SK-N-SH (cell line): Measurements from ENCODE around the gene MUC13. TPM values are rescaled to one million over a fixed set of nuclear protein-coding genes. Genes with fewer than 3 reads are reported as not detected.

ENCODE experiments used
- CTCF ChIA-PET: fragments of 300-600, 350-600 bp; formaldehyde crosslinking; extraction: SDS; loops from one replicate; lab custom pipeline; 2021; lab: Yijun Ruan, JAX
- POLR2A ChIA-PET: fragments of 350-600 bp; sonication (Branson Sonifier 250); formaldehyde crosslinking; extraction: SDS; loops from one replicate; lab custom pipeline; 2020; ENCODE audit warnings: antibody characterized with exemption, inconsistent platforms; lab: Yijun Ruan, JAX
- DNase-seq: peaks from one replicate; pipeline ENCODE4 v3.0.0; 2012
- H2AFZ ChIP-seq: fragments of 200-600 bp; sonication (generic); 2 replicates; pipeline ENCODE4 v1.8.1; 2016; ENCODE audit warnings: antibody characterized with exemption, mild to moderate bottlenecking, low read depth
- H3F3A ChIP-seq: fragments of 200-600 bp; sonication (generic); replicated peaks from 2 replicates; pipeline ENCODE3; 2016; ENCODE audit warnings: antibody characterized with exemption, mild to moderate bottlenecking; ENCODE audit not compliant: insufficient read depth
- H3K27ac ChIP-seq, 2 experiments: fragments of 200-500 bp in 1 of 2; fragments of 200-600 bp in 1 of 2; sonication (Bioruptor generic) in 1 of 2; sonication (generic), shearing (Covaris generic) in 1 of 2; 2 replicates each; pipeline versions ENCODE4 v1.5.1 to v1.6.1; 2014 to 2016; ENCODE audit warnings: low read depth in 2 of 2, inconsistent platforms in 1 of 2, low read length in 1 of 2, mild to moderate bottlenecking in 1 of 2, mixed read lengths in 1 of 2
- H3K27me3 ChIP-seq: fragments of 200-600 bp; sonication (generic), shearing (Covaris generic); 2 replicates; pipeline ENCODE4 v1.6.1; 2016; ENCODE audit warnings: mixed run types; ENCODE audit not compliant: insufficient read depth
- H3K36me3 ChIP-seq, 2 experiments: fragments of 200-500 bp in 1 of 2; fragments of 200-600 bp in 1 of 2; sonication (Bioruptor generic) in 1 of 2; sonication (generic) in 1 of 2; replicated peaks in 1 of 2; 2 replicates each; pipeline versions ENCODE3 to v1.5.1; 2014 to 2016; ENCODE audit warnings: low read length in 1 of 2, mild to moderate bottlenecking in 1 of 2; ENCODE audit not compliant: insufficient read depth in 2 of 2, control insufficient read depth in 1 of 2
- H3K4me1 ChIP-seq, 2 experiments: fragments of 200-500 bp in 1 of 2; fragments of 200-600 bp in 1 of 2; sonication (Bioruptor generic) in 1 of 2; sonication (generic), shearing (Covaris generic) in 1 of 2; 2 replicates each; pipeline versions ENCODE4 v1.5.1 to v1.6.1; 2014 to 2016; ENCODE audit warnings: low read depth in 1 of 2, low read length in 1 of 2, mixed run types in 1 of 2; ENCODE audit not compliant: insufficient read depth in 2 of 2, control insufficient read depth in 1 of 2
- H3K4me2 ChIP-seq: fragments of 200-600 bp; sonication (generic), shearing (Covaris generic); 2 replicates; pipeline ENCODE4 v1.6.1; 2017; ENCODE audit warnings: mixed run types
- H3K4me3 ChIP-seq, 2 experiments: fragments of 200-500 bp in 1 of 2; fragments of 200-600 bp in 1 of 2; sonication (Bioruptor generic) in 1 of 2; sonication (generic), shearing (Covaris generic) in 1 of 2; 2 replicates each; pipeline versions ENCODE4 v1.5.1 to v1.8.1; 2014 to 2016; ENCODE audit warnings: low read depth in 2 of 2, inconsistent platforms in 1 of 2, low read length in 1 of 2, mild to moderate bottlenecking in 1 of 2, mixed read lengths in 1 of 2, moderate library complexity in 1 of 2
- H3K79me2 ChIP-seq: fragments of 200-600 bp; sonication (generic); 2 replicates; pipeline ENCODE4 v1.8.1; 2017; ENCODE audit warnings: mild to moderate bottlenecking; ENCODE audit not compliant: insufficient read depth
- H3K9ac ChIP-seq: fragments of 200-600 bp; sonication (generic); 2 replicates; pipeline ENCODE4 v1.6.1; 2017; ENCODE audit warnings: mixed run types
- H3K9me2 ChIP-seq: fragments of 200-600 bp; sonication (generic); 2 replicates; pipeline ENCODE4 v1.6.1; 2017; ENCODE audit warnings: mixed run types
- H3K9me3 ChIP-seq: fragments of 200-600 bp; sonication (generic); 2 replicates; pipeline ENCODE4 v1.6.1; 2017; ENCODE audit warnings: mixed run types, mild to moderate bottlenecking, moderate library complexity
- H4K20me1 ChIP-seq: fragments of 200-600 bp; sonication (generic); 2 replicates; pipeline ENCODE4 v1.6.1; 2017; ENCODE audit warnings: mild to moderate bottlenecking, mixed run types; ENCODE audit not compliant: insufficient read depth
- ELF1 ChIP-seq: IDR thresholded peaks from 2 replicates; pipeline ENCODE4 v1.4.0; 2012
- FOSL2 ChIP-seq: IDR thresholded peaks from 2 replicates; pipeline ENCODE4 v1.4.0; 2012; ENCODE audit warnings: low read depth, mild to moderate bottlenecking, moderate library complexity, borderline replicate concordance
- FOXJ3 ChIP-seq: sonication (generic); formaldehyde crosslinking; IDR thresholded peaks from 2 replicates; pipeline ENCODE4 v1.5.1; 2020; ENCODE audit warnings: mild to moderate bottlenecking, missing genetic modification reagents
- GATA2 ChIP-seq: sonication (generic); formaldehyde crosslinking; IDR thresholded peaks from 2 replicates; pipeline ENCODE4 v1.5.0; 2020; ENCODE audit warnings: mild to moderate bottlenecking, missing genetic modification reagents
- MEF2A ChIP-seq: IDR thresholded peaks from 2 replicates; pipeline ENCODE4 v1.4.0; 2012; ENCODE audit warnings: low read depth, borderline replicate concordance
- MXI1 ChIP-seq: IDR thresholded peaks from 2 replicates; pipeline ENCODE4 v1.6.1; 2012; ENCODE audit warnings: mild to moderate bottlenecking, low read depth, low read length, improper control_type of control experiment
- NRF1 ChIP-seq: IDR thresholded peaks from 2 replicates; pipeline ENCODE4 v1.6.1; 2012; ENCODE audit warnings: low read depth, mild to moderate bottlenecking, low read length
- RAD21 ChIP-seq: IDR thresholded peaks from 2 replicates; pipeline ENCODE4 v1.6.1; 2012; ENCODE audit warnings: mild to moderate bottlenecking, low read length
- RCOR1 ChIP-seq: fragments of 150-350 bp; IDR thresholded peaks from 2 replicates; pipeline ENCODE4 v1.6.1; 2017; ENCODE audit warnings: antibody characterized with exemption, low read length
- RFX5 ChIP-seq: IDR thresholded peaks from 2 replicates; pipeline ENCODE4 v1.6.1; 2012; ENCODE audit warnings: mild to moderate bottlenecking, improper control_type of control experiment, low read length
- SMC3 ChIP-seq: IDR thresholded peaks from 2 replicates; pipeline ENCODE4 v1.6.1; 2012; ENCODE audit warnings: low read depth, low read length, improper control_type of control experiment
- TAF1 ChIP-seq: IDR thresholded peaks from 2 replicates; pipeline ENCODE4 v1.6.1; 2012; ENCODE audit warnings: low read depth, mild to moderate bottlenecking, low read length, moderate library complexity, borderline replicate concordance
- YY1 ChIP-seq: IDR thresholded peaks from 2 replicates; pipeline ENCODE4 v1.4.0; 2012; ENCODE audit warnings: low read depth, mild to moderate bottlenecking
- ZBTB33 ChIP-seq: IDR thresholded peaks from 2 replicates; pipeline ENCODE4 v1.4.0; 2012; ENCODE audit warnings: low read depth, borderline replicate concordance
- WGBS: methylation state at CpG from one replicate; pipeline ENCODE4 v1.1.6; 2017; ENCODE audit warnings: low lambda C conversion rate; 5-methylcytosine and 5-hydroxymethylcytosine counted together
- polyA plus RNA-seq, 3 experiments: library from polyadenylated mRNA; depleted of rRNA; stranded (reverse); fragments of >200 nt; gene quantifications; 2 replicates each; pipeline ENCODE4 v1.2.3, GENCODE V29; 2012
- TF ChIP-seq, protein P1 (sequence below): IDR thresholded peaks from 2 replicates; pipeline ENCODE4 v1.6.1; 2012; ENCODE audit warnings: mild to moderate bottlenecking, low read depth, low read length, moderate library complexity
- TF ChIP-seq, protein P2 (sequence below): IDR thresholded peaks from 2 replicates; pipeline ENCODE4 v1.4.0; 2012; ENCODE audit warnings: low read depth

MUC13 gene
- polyA plus RNA-seq, 1 of the 3 experiments (the other 2 are of a cell fraction) = not detected

DNA sequence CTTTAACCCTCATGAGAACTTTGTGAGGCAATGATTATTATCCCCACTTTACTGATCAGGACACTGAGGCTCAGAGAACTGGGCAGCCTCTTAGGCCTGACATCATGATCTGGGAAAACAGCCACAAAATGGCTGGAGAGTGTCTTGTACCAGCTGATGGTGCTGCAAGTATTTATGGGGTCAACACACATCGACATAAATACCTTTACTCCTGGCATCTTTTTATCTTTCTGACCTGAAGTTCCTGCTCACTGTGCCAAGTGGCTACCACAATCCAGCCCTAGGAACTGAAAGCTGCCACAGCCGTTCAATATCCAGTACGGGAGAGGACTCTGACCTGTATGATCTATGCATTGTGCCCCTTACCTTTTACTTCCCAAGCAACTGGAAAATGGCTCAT, 29.2 kb upstream of the MUC13 start:
- Histone ChIP-seq H3K4me1 (peaks cover 0 to 2% of the 10 kb centered on the region in 2 experiments; a peak in 1 of 4 replicates), H4K20me1 (no peaks in the 10 kb centered on the region), H3K9me2 (no peaks in the 10 kb centered on the region), H3K36me3 (peaks cover 0 to 3% of the 10 kb centered on the region in 2 experiments), H3K4me3 (no peak overlapping the region), H3K9me3 (no peaks in the 10 kb centered on the region), H3K9ac (no peak overlapping the region), H3K4me2 (no peak overlapping the region), H3K79me2 (no peaks in the 10 kb centered on the region), H3K27ac (no peak overlapping the region), H2AFZ (no peak overlapping the region), H3F3A (no peaks in the 10 kb centered on the region), H3K27me3 (no peaks in the 10 kb centered on the region)
- ChIA-PET CTCF (interaction anchor here (1.8 kb wide), 1 partner anchor 202 kb away, joined by 5 read pairs; no protein-coding TSS in a partner anchor), POLR2A (interaction anchor here (0.7 kb wide), 1 partner anchor 631 kb away, joined by 3 read pairs; no protein-coding TSS in a partner anchor)
- TF ChIP-seq MEF2A (no peak), SMC3 (no peak), FOSL2 (no peak), GATA2 (no peak), YY1 (no peak), FOXJ3 (no peak), RAD21 (no peak), NRF1 (no peak), RFX5 (no peak), ZBTB33 (no peak), ELF1 (no peak), RCOR1 (no peak), MXI1 (no peak), TAF1 (no peak)
- TF ChIP-seq, protein P1, sequence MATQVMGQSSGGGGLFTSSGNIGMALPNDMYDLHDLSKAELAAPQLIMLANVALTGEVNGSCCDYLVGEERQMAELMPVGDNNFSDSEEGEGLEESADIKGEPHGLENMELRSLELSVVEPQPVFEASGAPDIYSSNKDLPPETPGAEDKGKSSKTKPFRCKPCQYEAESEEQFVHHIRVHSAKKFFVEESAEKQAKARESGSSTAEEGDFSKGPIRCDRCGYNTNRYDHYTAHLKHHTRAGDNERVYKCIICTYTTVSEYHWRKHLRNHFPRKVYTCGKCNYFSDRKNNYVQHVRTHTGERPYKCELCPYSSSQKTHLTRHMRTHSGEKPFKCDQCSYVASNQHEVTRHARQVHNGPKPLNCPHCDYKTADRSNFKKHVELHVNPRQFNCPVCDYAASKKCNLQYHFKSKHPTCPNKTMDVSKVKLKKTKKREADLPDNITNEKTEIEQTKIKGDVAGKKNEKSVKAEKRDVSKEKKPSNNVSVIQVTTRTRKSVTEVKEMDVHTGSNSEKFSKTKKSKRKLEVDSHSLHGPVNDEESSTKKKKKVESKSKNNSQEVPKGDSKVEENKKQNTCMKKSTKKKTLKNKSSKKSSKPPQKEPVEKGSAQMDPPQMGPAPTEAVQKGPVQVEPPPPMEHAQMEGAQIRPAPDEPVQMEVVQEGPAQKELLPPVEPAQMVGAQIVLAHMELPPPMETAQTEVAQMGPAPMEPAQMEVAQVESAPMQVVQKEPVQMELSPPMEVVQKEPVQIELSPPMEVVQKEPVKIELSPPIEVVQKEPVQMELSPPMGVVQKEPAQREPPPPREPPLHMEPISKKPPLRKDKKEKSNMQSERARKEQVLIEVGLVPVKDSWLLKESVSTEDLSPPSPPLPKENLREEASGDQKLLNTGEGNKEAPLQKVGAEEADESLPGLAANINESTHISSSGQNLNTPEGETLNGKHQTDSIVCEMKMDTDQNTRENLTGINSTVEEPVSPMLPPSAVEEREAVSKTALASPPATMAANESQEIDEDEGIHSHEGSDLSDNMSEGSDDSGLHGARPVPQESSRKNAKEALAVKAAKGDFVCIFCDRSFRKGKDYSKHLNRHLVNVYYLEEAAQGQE = no peak
- TF ChIP-seq, protein P2, sequence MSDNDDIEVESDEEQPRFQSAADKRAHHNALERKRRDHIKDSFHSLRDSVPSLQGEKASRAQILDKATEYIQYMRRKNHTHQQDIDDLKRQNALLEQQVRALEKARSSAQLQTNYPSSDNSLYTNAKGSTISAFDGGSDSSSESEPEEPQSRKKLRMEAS = no peak
- no peak for DNase-seq
- 90% methylated on average over 3 of the region's 3 CpGs for WGBS
